HFFc6 (cell line): ENCODE results near the gene FAM171A1. TPM values are rescaled to one million over a fixed set of nuclear protein-coding genes. Genes with fewer than 3 reads are reported as not detected.

ENCODE experiments used
- DNase-seq: peaks from one replicate; pipeline ENCODE4 v3.0.0-alpha.2; 2018
- H3K27ac Mint-ChIP-seq: 2 replicates; pipeline ENCODE4 v1.8.0; 2020; ENCODE audit warnings: mild to moderate bottlenecking, mixed read lengths
- H3K27me3 Mint-ChIP-seq: 2 replicates; pipeline ENCODE4 v1.8.0; 2021; ENCODE audit warnings: mild to moderate bottlenecking, moderate library complexity, mixed read lengths; ENCODE audit not compliant: insufficient read depth
- H3K36me3 Mint-ChIP-seq: 2 replicates; pipeline ENCODE4 v1.8.0; 2021; ENCODE audit warnings: low read depth, mixed read lengths
- H3K4me1 Mint-ChIP-seq: 2 replicates; pipeline ENCODE4 v1.8.0; 2020; ENCODE audit warnings: low read depth, mixed read lengths
- H3K4me3 Mint-ChIP-seq: 2 replicates; pipeline ENCODE4 v1.8.0; 2020; ENCODE audit warnings: mild to moderate bottlenecking, moderate library complexity, mixed read lengths
- H3K9me3 Mint-ChIP-seq: 2 replicates; pipeline ENCODE4 v1.8.0; 2020; ENCODE audit warnings: mild to moderate bottlenecking, mixed read lengths
- total RNA-seq, 6 experiments: library from RNA; stranded (reverse); fragmentation: NEBNext Ultra II Directional; extraction: Animal tissue kit (Norgen Biotek cat#: 25700); gene quantifications; 2 replicates in 1 of 6; 3 replicates in 5 of 6; pipeline ENCODE4 v1.2.3, GENCODE V29; 2021
- TF ChIP-seq, protein P1 (sequence below): fragments of 200-600 bp; sonication (generic); IDR thresholded peaks from 2 replicates; pipeline ENCODE4 v1.5.0; 2021; ENCODE audit warnings: antibody characterized with exemption, mild to moderate bottlenecking

The FAM171A1 gene
- total RNA-seq, 6 experiments from 2014 or later, result 33.4 to 60.7 (median 48.6) TPM

DNA sequence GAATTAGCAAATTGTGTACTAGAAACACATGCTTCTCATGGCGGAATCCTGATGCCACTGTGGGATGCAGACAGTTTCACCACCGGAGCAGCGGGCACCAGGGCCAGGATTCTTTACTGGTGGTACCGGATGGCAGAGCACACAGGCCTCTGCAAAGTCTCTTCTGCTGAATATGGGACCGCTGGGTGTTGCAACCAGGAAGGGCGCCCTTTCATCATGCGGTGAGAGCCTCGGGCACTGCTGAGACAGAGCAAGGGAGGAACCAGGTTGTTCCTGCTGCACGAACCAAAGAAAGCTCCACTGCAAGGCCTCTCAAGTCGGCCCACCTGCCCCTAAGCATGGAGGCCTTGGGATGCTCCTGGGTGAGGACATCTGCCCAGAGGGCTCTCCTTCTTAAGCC lies 145.6 kb downstream of the FAM171A1 start:
- DNase-seq, result no peak
- H3K36me3 Mint-ChIP-seq, result peaks cover 32% of the 10 kb centered on the region
- no peak overlapping the region for H3K27ac Mint-ChIP-seq
- TF ChIP-seq, protein P1, sequence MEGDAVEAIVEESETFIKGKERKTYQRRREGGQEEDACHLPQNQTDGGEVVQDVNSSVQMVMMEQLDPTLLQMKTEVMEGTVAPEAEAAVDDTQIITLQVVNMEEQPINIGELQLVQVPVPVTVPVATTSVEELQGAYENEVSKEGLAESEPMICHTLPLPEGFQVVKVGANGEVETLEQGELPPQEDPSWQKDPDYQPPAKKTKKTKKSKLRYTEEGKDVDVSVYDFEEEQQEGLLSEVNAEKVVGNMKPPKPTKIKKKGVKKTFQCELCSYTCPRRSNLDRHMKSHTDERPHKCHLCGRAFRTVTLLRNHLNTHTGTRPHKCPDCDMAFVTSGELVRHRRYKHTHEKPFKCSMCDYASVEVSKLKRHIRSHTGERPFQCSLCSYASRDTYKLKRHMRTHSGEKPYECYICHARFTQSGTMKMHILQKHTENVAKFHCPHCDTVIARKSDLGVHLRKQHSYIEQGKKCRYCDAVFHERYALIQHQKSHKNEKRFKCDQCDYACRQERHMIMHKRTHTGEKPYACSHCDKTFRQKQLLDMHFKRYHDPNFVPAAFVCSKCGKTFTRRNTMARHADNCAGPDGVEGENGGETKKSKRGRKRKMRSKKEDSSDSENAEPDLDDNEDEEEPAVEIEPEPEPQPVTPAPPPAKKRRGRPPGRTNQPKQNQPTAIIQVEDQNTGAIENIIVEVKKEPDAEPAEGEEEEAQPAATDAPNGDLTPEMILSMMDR, result no peak
- no peak overlapping the region for H3K4me3 Mint-ChIP-seq
- 0 out of 2 replicates have a peak, but pooled peaks cover 3% of the 10 kb centered on the region for H3K9me3 Mint-ChIP-seq
- peaks cover 9% of the 10 kb centered on the region for H3K27me3 Mint-ChIP-seq
- peaks cover 41% of the 10 kb centered on the region for H3K4me1 Mint-ChIP-seq

DNA sequence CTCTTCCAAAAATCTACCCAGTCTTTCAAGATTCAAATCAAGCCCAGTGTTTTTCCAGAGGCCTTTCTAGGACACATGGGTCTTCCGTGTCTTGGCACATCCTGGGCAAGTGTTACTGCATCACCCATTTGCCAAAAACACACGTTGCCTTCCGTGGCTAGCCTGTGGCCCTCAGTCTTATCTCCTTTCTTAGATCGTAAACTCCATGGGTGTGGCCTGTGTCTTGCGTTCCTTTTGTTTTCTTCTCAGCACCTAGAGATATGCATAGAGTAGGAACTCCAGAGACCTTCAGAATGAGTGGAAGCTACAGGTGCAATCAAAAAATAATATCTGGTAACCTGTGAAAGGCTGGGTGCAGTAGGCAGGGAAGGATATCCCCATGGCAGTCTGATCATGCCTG lies 146.1 kb downstream of the FAM171A1 start:
- peaks cover 9% of the 10 kb centered on the region for H3K27me3 Mint-ChIP-seq
- no peak overlapping the region for H3K27ac Mint-ChIP-seq
- H3K9me3 Mint-ChIP-seq, result 0 out of 2 replicates have a peak, but pooled peaks cover 3% of the 10 kb centered on the region
- peaks cover 36% of the 10 kb centered on the region for H3K4me1 Mint-ChIP-seq
- TF ChIP-seq, protein P1, result no peak
- H3K4me3 Mint-ChIP-seq, result no peak overlapping the region
- no peak for DNase-seq
- peaks cover 33% of the 10 kb centered on the region for H3K36me3 Mint-ChIP-seq

- peaks cover 28% of the 10 kb centered on the region for H3K36me3 Mint-ChIP-seq
- H3K27ac Mint-ChIP-seq, result peak overlapping the region; percentile 38
- peaks cover 8% of the 10 kb centered on the region for H3K27me3 Mint-ChIP-seq
- peaks cover 34% of the 10 kb centered on the region for H3K4me1 Mint-ChIP-seq
- H3K9me3 Mint-ChIP-seq, result 0 out of 2 replicates have a peak, but pooled peaks cover 3% of the 10 kb centered on the region
- TF ChIP-seq, protein P1, result no peak
- DNase-seq, result peak; percentile 28
- H3K4me3 Mint-ChIP-seq, result no peak overlapping the region
These were observed 147.9 kb downstream of the FAM171A1 start for GRCh38 chr10:15223174-15223573.

DNA sequence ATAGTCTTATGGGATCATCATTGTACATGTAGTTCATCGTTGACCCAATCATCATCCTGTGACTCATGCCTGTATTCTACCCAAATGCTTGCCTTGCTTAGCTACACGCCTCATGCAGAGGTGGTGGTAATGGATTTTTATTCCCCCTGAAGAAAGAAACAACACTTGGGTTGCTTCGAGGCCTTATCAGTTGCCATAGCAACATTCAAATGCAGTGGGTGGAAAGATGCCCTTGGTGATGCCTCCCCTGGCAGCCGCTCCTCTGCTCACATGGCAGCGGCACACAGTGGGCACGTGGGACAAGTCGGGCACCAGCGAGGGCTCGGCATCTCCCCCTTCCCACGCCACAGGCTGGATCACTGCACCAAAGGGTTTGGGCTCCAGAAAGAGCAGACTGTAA lies 148.6 kb downstream of the FAM171A1 start:
- Mint-ChIP-seq H3K27ac (peak overlapping the region; percentile 46; the same call in 1 of the 2 replicates), H3K4me1 (peaks cover 27% of the 10 kb centered on the region), H3K4me3 (no peak overlapping the region), H3K9me3 (0 out of 2 replicates have a peak, but pooled peaks cover 3% of the 10 kb centered on the region), H3K36me3 (peaks cover 28% of the 10 kb centered on the region), H3K27me3 (peaks cover 8% of the 10 kb centered on the region)
- DNase-seq, result no peak
- TF ChIP-seq, protein P1, result no peak

GRCh38 chr10:15220445-15220844 lies 150.6 kb downstream of the FAM171A1 start:
- no peak overlapping the region for H3K27ac Mint-ChIP-seq
- TF ChIP-seq, protein P1, result no peak
- 0 out of 2 replicates have a peak, but pooled peaks cover 3% of the 10 kb centered on the region for H3K9me3 Mint-ChIP-seq
- no peak overlapping the region for H3K4me3 Mint-ChIP-seq
- H3K27me3 Mint-ChIP-seq, result peaks cover 5% of the 10 kb centered on the region; the same call in 1 of the 2 replicates
- no peak for DNase-seq
- H3K4me1 Mint-ChIP-seq, result peaks cover 22% of the 10 kb centered on the region
- peaks cover 23% of the 10 kb centered on the region for H3K36me3 Mint-ChIP-seq
